Neuron (in vitro differentiated cells): ENCODE measurements around the gene TGM6.

Source experiments
- H2AFZ ChIP-seq: one replicate; pipeline ENCODE4 v1.6.1; 2013; ENCODE audit warnings: low read depth, mild to moderate bottlenecking, inconsistent platforms, low read length, moderate library complexity
- H3K27me3 ChIP-seq: one replicate; pipeline ENCODE4 v1.6.1; 2013; ENCODE audit warnings: low read length; ENCODE audit not compliant: insufficient read depth
- H3K36me3 ChIP-seq: one replicate; pipeline ENCODE4 v1.6.1; 2013; ENCODE audit warnings: low read length; ENCODE audit not compliant: insufficient read depth
- H3K4me1 ChIP-seq: one replicate; pipeline ENCODE4 v1.6.1; 2013; ENCODE audit warnings: low read length; ENCODE audit not compliant: insufficient read depth
- H3K4me3 ChIP-seq: 2 replicates; pipeline ENCODE4 v1.5.1; 2013; ENCODE audit warnings: mild to moderate bottlenecking, low read length, moderate library complexity
- H3K9me3 ChIP-seq: one replicate; pipeline ENCODE4 v1.6.1; 2013; ENCODE audit warnings: low read length

The TGM6 gene

GRCh38 chr20:2346188-2346587 lies 34.5 kb upstream of the TGM6 start:
- Histone ChIP-seq H3K9me3 (peaks cover 2% of the 10 kb centered on the region), H3K4me1 (no peaks in the 10 kb centered on the region)

GRCh38 chr20:2348336-2348735 lies 32.4 kb upstream of the TGM6 start:
- Histone ChIP-seq H3K9me3 (peaks cover 2% of the 10 kb centered on the region), H3K4me1 (no peaks in the 10 kb centered on the region), H3K4me3 (no peak overlapping the region), H3K36me3 (no peaks in the 10 kb centered on the region), H2AFZ (no peak overlapping the region), H3K27me3 (no peaks in the 10 kb centered on the region)

More at GRCh38 chr20:2346188-2346587, 34.5 kb upstream of the TGM6 start:
- Histone ChIP-seq H2AFZ (no peak overlapping the region), H3K36me3 (no peaks in the 10 kb centered on the region), H3K4me3 (no peak overlapping the region), H3K27me3 (no peaks in the 10 kb centered on the region)

GRCh38 chr20:2349801-2350200 lies 30.9 kb upstream of the TGM6 start:
- Histone ChIP-seq H3K4me3 (no peak overlapping the region), H3K4me1 (no peaks in the 10 kb centered on the region), H3K27me3 (no peaks in the 10 kb centered on the region), H3K9me3 (peaks cover 2% of the 10 kb centered on the region), H3K36me3 (no peaks in the 10 kb centered on the region), H2AFZ (no peak overlapping the region)

- H3K9me3 ChIP-seq = peaks cover 2% of the 10 kb centered on the region
- H3K36me3 ChIP-seq = no peaks in the 10 kb centered on the region
Observed at GRCh38 chr20:2350606-2351005, 30.1 kb upstream of the TGM6 start.

GRCh38 chr20:2353231-2353630 lies 27.5 kb upstream of the TGM6 start:
- H3K36me3 ChIP-seq = no peaks in the 10 kb centered on the region
- peaks cover 1% of the 10 kb centered on the region for H3K9me3 ChIP-seq

More at GRCh38 chr20:2350606-2351005, 30.1 kb upstream of the TGM6 start:
- Histone ChIP-seq H3K27me3 (no peaks in the 10 kb centered on the region), H2AFZ (no peak overlapping the region), H3K4me3 (no peak overlapping the region), H3K4me1 (no peaks in the 10 kb centered on the region)

GRCh38 chr20:2357114-2357513 lies 23.6 kb upstream of the TGM6 start:
- H3K9me3 ChIP-seq = no peaks in the 10 kb centered on the region

More at GRCh38 chr20:2353231-2353630, 27.5 kb upstream of the TGM6 start:
- Histone ChIP-seq H3K27me3 (no peaks in the 10 kb centered on the region), H3K4me3 (no peak overlapping the region), H2AFZ (no peak overlapping the region), H3K4me1 (no peaks in the 10 kb centered on the region)

GRCh38 chr20:2358006-2358405 lies 22.7 kb upstream of the TGM6 start:
- no peaks in the 10 kb centered on the region for H3K4me1 ChIP-seq
- H3K36me3 ChIP-seq = no peaks in the 10 kb centered on the region
- H3K4me3 ChIP-seq = no peak overlapping the region
- no peaks in the 10 kb centered on the region for H3K9me3 ChIP-seq
- H2AFZ ChIP-seq = no peak overlapping the region
- H3K27me3 ChIP-seq = no peaks in the 10 kb centered on the region

More at GRCh38 chr20:2357114-2357513, 23.6 kb upstream of the TGM6 start:
- no peaks in the 10 kb centered on the region for H3K27me3 ChIP-seq
- no peaks in the 10 kb centered on the region for H3K4me1 ChIP-seq
- no peaks in the 10 kb centered on the region for H3K36me3 ChIP-seq
- H2AFZ ChIP-seq = no peak overlapping the region
- H3K4me3 ChIP-seq = no peak overlapping the region

- H3K27me3 ChIP-seq = no peaks in the 10 kb centered on the region
- H3K9me3 ChIP-seq = no peaks in the 10 kb centered on the region
- no peak overlapping the region for H3K4me3 ChIP-seq
- H3K36me3 ChIP-seq = no peaks in the 10 kb centered on the region
- no peak overlapping the region for H2AFZ ChIP-seq
- H3K4me1 ChIP-seq = no peaks in the 10 kb centered on the region
Observed at GRCh38 chr20:2361035-2361593, 19.6 kb upstream of the TGM6 start.

GRCh38 chr20:2363187-2363586 lies 17.5 kb upstream of the TGM6 start:
- Histone ChIP-seq H3K4me1 (no peaks in the 10 kb centered on the region), H3K36me3 (no peaks in the 10 kb centered on the region), H3K4me3 (no peak overlapping the region), H3K27me3 (no peaks in the 10 kb centered on the region), H3K9me3 (no peaks in the 10 kb centered on the region), H2AFZ (no peak overlapping the region)

- Histone ChIP-seq H3K9me3 (no peaks in the 10 kb centered on the region), H3K4me3 (no peak overlapping the region), H3K36me3 (no peaks in the 10 kb centered on the region), H3K27me3 (no peaks in the 10 kb centered on the region), H3K4me1 (no peaks in the 10 kb centered on the region), H2AFZ (no peak overlapping the region)
Observed at GRCh38 chr20:2363587-2363986, 17.1 kb upstream of the TGM6 start.

- Histone ChIP-seq H3K4me3 (no peak overlapping the region), H2AFZ (no peak overlapping the region), H3K9me3 (no peaks in the 10 kb centered on the region), H3K27me3 (no peaks in the 10 kb centered on the region), H3K4me1 (no peaks in the 10 kb centered on the region), H3K36me3 (no peaks in the 10 kb centered on the region)
Observed at GRCh38 chr20:2364044-2364443, 16.7 kb upstream of the TGM6 start.

- H3K4me3 ChIP-seq = no peak overlapping the region
- no peaks in the 10 kb centered on the region for H3K4me1 ChIP-seq
- H3K9me3 ChIP-seq = no peaks in the 10 kb centered on the region
- H3K27me3 ChIP-seq = no peaks in the 10 kb centered on the region
- no peak overlapping the region for H2AFZ ChIP-seq
- H3K36me3 ChIP-seq = no peaks in the 10 kb centered on the region
Observed at GRCh38 chr20:2365091-2365490, 15.6 kb upstream of the TGM6 start.

- H3K4me1 ChIP-seq = no peaks in the 10 kb centered on the region
- no peaks in the 10 kb centered on the region for H3K27me3 ChIP-seq
- H3K36me3 ChIP-seq = no peaks in the 10 kb centered on the region
- H2AFZ ChIP-seq = no peak overlapping the region
- H3K9me3 ChIP-seq = no peaks in the 10 kb centered on the region
- no peak overlapping the region for H3K4me3 ChIP-seq
Observed at GRCh38 chr20:2365666-2366065, 15.0 kb upstream of the TGM6 start.

- Histone ChIP-seq H3K4me3 (no peak overlapping the region), H3K36me3 (no peaks in the 10 kb centered on the region)
Observed at GRCh38 chr20:2368621-2369020, 12.1 kb upstream of the TGM6 start.

More at GRCh38 chr20:2368621-2369020, 12.1 kb upstream of the TGM6 start:
- H3K27me3 ChIP-seq = no peaks in the 10 kb centered on the region
- no peak overlapping the region for H2AFZ ChIP-seq
- no peaks in the 10 kb centered on the region for H3K9me3 ChIP-seq
- H3K4me1 ChIP-seq = no peaks in the 10 kb centered on the region
